ENCODE data around the gene CYTH3.
"Not testable (repeated sequence)": the region's sequence is repeated elsewhere in the genome, so short reads cannot be mapped to it uniquely, and the experiment has no call there.

The CYTH3 gene

GRCh38 chr7:6197801-6198551 lies 74.4 kb downstream of the CYTH3 start:
- DNase-seq (ENCODE audit: low read depth), result no peak

- no peak for DNase-seq (ENCODE audit: low read depth)
Observed at GRCh38 chr7:6193709-6194108, 78.7 kb downstream of the CYTH3 start.

- DNase-seq (ENCODE audit: low read depth), result not testable (repeated sequence)
Observed at GRCh38 chr7:6190563-6190962, 81.9 kb downstream of the CYTH3 start.

- no peak for DNase-seq (ENCODE audit: low read depth)
Observed at GRCh38 chr7:6188389-6188788, 84.0 kb downstream of the CYTH3 start.

GRCh38 chr7:6186577-6186976 lies 85.8 kb downstream of the CYTH3 start:
- DNase-seq (ENCODE audit: low read depth), result no peak

GRCh38 chr7:6182993-6183392 lies 89.4 kb downstream of the CYTH3 start:
- DNase-seq (ENCODE audit: low read depth), result no peak

GRCh38 chr7:6181136-6181535 lies 91.3 kb downstream of the CYTH3 start:
- DNase-seq (ENCODE audit: low read depth), result no peak

- DNase-seq (ENCODE audit: low read depth), result no peak
Observed at GRCh38 chr7:6180344-6180725, 92.1 kb downstream of the CYTH3 start.

- no peak for DNase-seq (ENCODE audit: low read depth)
Observed at GRCh38 chr7:6179620-6180343, 92.6 kb downstream of the CYTH3 start.

- DNase-seq (ENCODE audit: low read depth), result no peak
Observed at GRCh38 chr7:6178298-6179029, 94.0 kb downstream of the CYTH3 start.

- no peak for DNase-seq (ENCODE audit: low read depth)
Observed at GRCh38 chr7:6175645-6176044, 96.8 kb downstream of the CYTH3 start.

- DNase-seq (ENCODE audit: low read depth), result no peak
Observed at GRCh38 chr7:6172910-6173295, 99.5 kb downstream of the CYTH3 start.

- DNase-seq (ENCODE audit: low read depth), result no peak
Observed at GRCh38 chr7:6172224-6172909, 100.1 kb downstream of the CYTH3 start.

- DNase-seq (ENCODE audit: low read depth), result no peak
Observed at GRCh38 chr7:6171532-6172223, 100.7 kb downstream of the CYTH3 start.

- no peak for DNase-seq (ENCODE audit: low read depth)
Observed at GRCh38 chr7:6170571-6171531, 101.6 kb downstream of the CYTH3 start.

- DNase-seq (ENCODE audit: low read depth), result no peak
Observed at GRCh38 chr7:6169805-6170520, 102.5 kb downstream of the CYTH3 start.

- no peak for DNase-seq (ENCODE audit: low read depth)
Observed at GRCh38 chr7:6168477-6168868, 104.0 kb downstream of the CYTH3 start.

GRCh38 chr7:6167587-6168476 lies 104.6 kb downstream of the CYTH3 start:
- DNase-seq (ENCODE audit: low read depth), result no peak

- no peak for DNase-seq (ENCODE audit: low read depth)
Observed at GRCh38 chr7:6167004-6167551, 105.3 kb downstream of the CYTH3 start.
